GM12892 (cell line): ENCODE data around the gene LCN10.

Experiments
- POLR2A ChIP-seq: IDR thresholded peaks from 2 replicates; pipeline ENCODE4 v1.6.1; 2011; ENCODE audit warnings: low read depth, low read length, control low read depth
- POLR2AphosphoS5 ChIP-seq: IDR thresholded peaks from 2 replicates; pipeline ENCODE4 v1.6.1; 2011; ENCODE audit warnings: low read depth, low read length, control low read depth

GRCh38 chr9:136779808-136780207 is 37.1 kb upstream of the LCN10 start:
- TF ChIP-seq POLR2A (no peak), POLR2AphosphoS5 (no peak)
